GM19099 (cell line): ENCODE results near the gene ARHGAP12.

ENCODE experiments used
- POLR2A ChIP-seq: IDR thresholded peaks from 3 replicates; pipeline ENCODE4 v1.6.1; 2011; ENCODE audit warnings: low read depth; ENCODE audit not compliant: insufficient read length; ENCODE audit errors: extremely low read depth

ARHGAP12 gene

GRCh38 chr10:31876652-31877352 is 51.8 kb downstream of the ARHGAP12 start:
- no peak for TF ChIP-seq POLR2A

GRCh38 chr10:31875608-31876007 is 53.0 kb downstream of the ARHGAP12 start:
- no peak for TF ChIP-seq POLR2A

- TF ChIP-seq POLR2A: no peak
These were observed 54.9 kb downstream of the ARHGAP12 start for GRCh38 chr10:31873724-31874123.

- TF ChIP-seq POLR2A: no peak
These were observed 57.2 kb downstream of the ARHGAP12 start for GRCh38 chr10:31871266-31872065.

GRCh38 chr10:31867646-31868045 is 61.0 kb downstream of the ARHGAP12 start:
- TF ChIP-seq POLR2A: no peak

- TF ChIP-seq POLR2A: no peak
These were observed 62.4 kb downstream of the ARHGAP12 start for GRCh38 chr10:31866118-31866670.

GRCh38 chr10:31864834-31865518 is 63.7 kb downstream of the ARHGAP12 start:
- TF ChIP-seq POLR2A: no peak

- no peak for TF ChIP-seq POLR2A
These were observed 73.6 kb downstream of the ARHGAP12 start for GRCh38 chr10:31855033-31855432.

- TF ChIP-seq POLR2A: no peak
These were observed 75.0 kb downstream of the ARHGAP12 start for GRCh38 chr10:31853629-31854028.

- TF ChIP-seq POLR2A: no peak
These were observed 77.4 kb downstream of the ARHGAP12 start for GRCh38 chr10:31851216-31851615.

- TF ChIP-seq POLR2A: no peak
These were observed 81.1 kb downstream of the ARHGAP12 start for GRCh38 chr10:31847515-31847914.

GRCh38 chr10:31838709-31839108 is 89.9 kb downstream of the ARHGAP12 start:
- no peak for TF ChIP-seq POLR2A

- no peak for TF ChIP-seq POLR2A
These were observed 90.6 kb downstream of the ARHGAP12 start for GRCh38 chr10:31838065-31838464.

GRCh38 chr10:31836569-31837406 is 91.8 kb downstream of the ARHGAP12 start:
- TF ChIP-seq POLR2A: no peak
